ENCODE data around the gene PAPSS1. TPM values are rescaled to one million over a fixed set of nuclear protein-coding genes. Genes with fewer than 3 reads are reported as not detected.

The PAPSS1 gene
- total and polyA plus RNA-seq, 9 of the 15 experiments (the other 6 are each of a cell fraction or from before 2014, with no cell fraction given), result 21.1 to 53.9 (median 41.9) TPM

DNA sequence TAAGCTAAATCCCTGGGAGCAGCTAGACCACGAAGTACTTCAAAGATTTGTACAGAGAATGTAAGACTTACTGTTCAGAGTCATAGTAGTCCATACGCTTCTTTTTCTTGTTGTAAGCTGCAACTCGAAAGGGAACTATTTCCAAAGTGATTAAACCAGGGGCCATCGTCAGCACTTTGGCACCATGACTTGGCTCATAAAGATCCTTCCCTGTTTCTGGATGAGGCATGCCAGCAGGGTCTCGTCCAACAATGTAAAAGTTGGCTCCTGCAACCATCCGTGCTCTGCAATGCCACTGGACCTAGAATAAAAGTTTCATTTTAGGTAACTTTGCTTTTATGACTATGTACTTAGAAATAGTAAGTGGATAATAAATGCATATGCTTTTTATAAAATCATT is 88.5 kb downstream of the PAPSS1 start:
- H3K9me1 ChIP-seq (ENCODE audit: control insufficient read depth, insufficient read depth, low read length), result no peaks in the 10 kb centered on the region
- no TSS peak for BruUV-seq (replicated peaks)
- H3K9ac ChIP-seq (ENCODE audit: insufficient read depth in 1 of 2, low read depth in 2 of 2, low read length in 2 of 2), result no peak overlapping the region
- no peaks in the 10 kb centered on the region for H4K20me1 ChIP-seq (replicated peaks; ENCODE audit: control insufficient read depth, insufficient read depth, low read length)
- no peak overlapping the region for H3K4me2 ChIP-seq (ENCODE audit: insufficient read depth, low read length)
- no peak overlapping the region for H2AFZ ChIP-seq (ENCODE audit: low read depth, low read length)
- H3K36me3 ChIP-seq (ENCODE audit: control insufficient read depth, insufficient read depth, low read length), result peaks cover 8% of the 10 kb centered on the region; the same call in 2 of the 3 replicates
- no peak overlapping the region for H3K27ac ChIP-seq (ENCODE audit: extremely low read depth, low read depth, low read length)
- ATAC-seq (no peak), DNase-seq (ENCODE audit: extremely low read depth in 1 of 4, low spot score in 3 of 4) (no peak), FAIRE-seq (no peak)
- POLR2A ChIA-PET, result no interaction called here
- TF ChIP-seq MEF2D (tag; conservative IDR thresholded peaks at IDR 0.05; ENCODE audit: low read depth) (no peak), CBFA2T3 (IDR thresholded peaks at IDR 0.05) (no peak), PHF20 (IDR thresholded peaks at IDR 0.05; ENCODE audit: partially characterized antibody) (no peak), XRCC5 (IDR thresholded peaks at IDR 0.05; ENCODE audit: low read depth, low read length) (no peak), NFIC (IDR thresholded peaks at IDR 0.05) (no peak), DDX20 (tag; IDR thresholded peaks at IDR 0.05; ENCODE audit: low read depth) (no peak), RFX7 (CRISPR knock-in tag; IDR thresholded peaks at IDR 0.05) (no peak), ZNF41 (CRISPR knock-in tag; conservative IDR thresholded peaks at IDR 0.05) (no peak), ZNF282 (CRISPR knock-in tag; IDR thresholded peaks at IDR 0.05) (no peak)
- TF ChIP-seq, protein P1, sequence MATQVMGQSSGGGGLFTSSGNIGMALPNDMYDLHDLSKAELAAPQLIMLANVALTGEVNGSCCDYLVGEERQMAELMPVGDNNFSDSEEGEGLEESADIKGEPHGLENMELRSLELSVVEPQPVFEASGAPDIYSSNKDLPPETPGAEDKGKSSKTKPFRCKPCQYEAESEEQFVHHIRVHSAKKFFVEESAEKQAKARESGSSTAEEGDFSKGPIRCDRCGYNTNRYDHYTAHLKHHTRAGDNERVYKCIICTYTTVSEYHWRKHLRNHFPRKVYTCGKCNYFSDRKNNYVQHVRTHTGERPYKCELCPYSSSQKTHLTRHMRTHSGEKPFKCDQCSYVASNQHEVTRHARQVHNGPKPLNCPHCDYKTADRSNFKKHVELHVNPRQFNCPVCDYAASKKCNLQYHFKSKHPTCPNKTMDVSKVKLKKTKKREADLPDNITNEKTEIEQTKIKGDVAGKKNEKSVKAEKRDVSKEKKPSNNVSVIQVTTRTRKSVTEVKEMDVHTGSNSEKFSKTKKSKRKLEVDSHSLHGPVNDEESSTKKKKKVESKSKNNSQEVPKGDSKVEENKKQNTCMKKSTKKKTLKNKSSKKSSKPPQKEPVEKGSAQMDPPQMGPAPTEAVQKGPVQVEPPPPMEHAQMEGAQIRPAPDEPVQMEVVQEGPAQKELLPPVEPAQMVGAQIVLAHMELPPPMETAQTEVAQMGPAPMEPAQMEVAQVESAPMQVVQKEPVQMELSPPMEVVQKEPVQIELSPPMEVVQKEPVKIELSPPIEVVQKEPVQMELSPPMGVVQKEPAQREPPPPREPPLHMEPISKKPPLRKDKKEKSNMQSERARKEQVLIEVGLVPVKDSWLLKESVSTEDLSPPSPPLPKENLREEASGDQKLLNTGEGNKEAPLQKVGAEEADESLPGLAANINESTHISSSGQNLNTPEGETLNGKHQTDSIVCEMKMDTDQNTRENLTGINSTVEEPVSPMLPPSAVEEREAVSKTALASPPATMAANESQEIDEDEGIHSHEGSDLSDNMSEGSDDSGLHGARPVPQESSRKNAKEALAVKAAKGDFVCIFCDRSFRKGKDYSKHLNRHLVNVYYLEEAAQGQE (IDR thresholded peaks at IDR 0.05; ENCODE audit: borderline replicate concordance), result no peak
- TF ChIP-seq, protein P1 (CRISPR knock-in tag; IDR thresholded peaks at IDR 0.05; ENCODE audit: low read depth), result no peak
- TF ChIP-seq, protein P2, sequence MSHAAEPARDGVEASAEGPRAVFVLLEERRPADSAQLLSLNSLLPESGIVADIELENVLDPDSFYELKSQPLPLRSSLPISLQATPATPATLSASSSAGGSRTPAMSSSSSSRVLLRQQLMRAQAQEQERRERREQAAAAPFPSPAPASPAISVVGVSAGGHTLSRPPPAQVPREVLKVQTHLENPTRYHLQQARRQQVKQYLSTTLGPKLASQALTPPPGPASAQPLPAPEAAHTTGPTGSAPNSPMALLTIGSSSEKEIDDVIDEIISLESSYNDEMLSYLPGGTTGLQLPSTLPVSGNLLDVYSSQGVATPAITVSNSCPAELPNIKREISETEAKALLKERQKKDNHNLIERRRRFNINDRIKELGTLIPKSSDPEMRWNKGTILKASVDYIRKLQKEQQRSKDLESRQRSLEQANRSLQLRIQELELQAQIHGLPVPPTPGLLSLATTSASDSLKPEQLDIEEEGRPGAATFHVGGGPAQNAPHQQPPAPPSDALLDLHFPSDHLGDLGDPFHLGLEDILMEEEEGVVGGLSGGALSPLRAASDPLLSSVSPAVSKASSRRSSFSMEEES (CRISPR knock-in tag; IDR thresholded peaks at IDR 0.05), result no peak
- TF ChIP-seq, protein P3, sequence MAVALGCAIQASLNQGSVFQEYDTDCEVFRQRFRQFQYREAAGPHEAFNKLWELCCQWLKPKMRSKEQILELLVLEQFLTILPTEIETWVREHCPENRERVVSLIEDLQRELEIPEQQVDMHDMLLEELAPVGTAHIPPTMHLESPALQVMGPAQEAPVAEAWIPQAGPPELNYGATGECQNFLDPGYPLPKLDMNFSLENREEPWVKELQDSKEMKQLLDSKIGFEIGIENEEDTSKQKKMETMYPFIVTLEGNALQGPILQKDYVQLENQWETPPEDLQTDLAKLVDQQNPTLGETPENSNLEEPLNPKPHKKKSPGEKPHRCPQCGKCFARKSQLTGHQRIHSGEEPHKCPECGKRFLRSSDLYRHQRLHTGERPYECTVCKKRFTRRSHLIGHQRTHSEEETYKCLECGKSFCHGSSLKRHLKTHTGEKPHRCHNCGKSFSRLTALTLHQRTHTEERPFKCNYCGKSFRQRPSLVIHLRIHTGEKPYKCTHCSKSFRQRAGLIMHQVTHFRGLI (CRISPR knock-in tag; IDR thresholded peaks at IDR 0.05), result no peak
- TF ChIP-seq, protein P4, sequence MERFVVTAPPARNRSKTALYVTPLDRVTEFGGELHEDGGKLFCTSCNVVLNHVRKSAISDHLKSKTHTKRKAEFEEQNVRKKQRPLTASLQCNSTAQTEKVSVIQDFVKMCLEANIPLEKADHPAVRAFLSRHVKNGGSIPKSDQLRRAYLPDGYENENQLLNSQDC (CRISPR knock-in tag; IDR thresholded peaks at IDR 0.05), result no peak
- in situ Hi-C loops (cut with MboI), result no loop called here
- H3K9me3 ChIP-seq (replicated peaks; ENCODE audit: control insufficient read depth, insufficient read depth, low read depth, low read length), result peaks cover 4% of the 10 kb centered on the region; the same call in 1 of the 2 replicates
- no peaks in the 10 kb centered on the region for H3K27me3 ChIP-seq (ENCODE audit: control insufficient read depth in 2 of 2, insufficient read depth in 2 of 2, low read length in 2 of 2)
- no peaks in the 10 kb centered on the region for H3K79me2 ChIP-seq (ENCODE audit: control insufficient read depth, insufficient read depth, low read length)
- no peak overlapping the region for H3K4me3 ChIP-seq
- 80% methylated on average over 6 of the region's 6 CpGs for WGBS (ENCODE audit: insufficient coverage, low coverage, missing lambda C conversion rate)
- CTCF ChIA-PET (ENCODE audit: low intra/inter-chr PET ratio), result no interaction called here
- H3K4me1 ChIP-seq (replicated peaks in 1 of 2; ENCODE audit: control insufficient read depth in 2 of 2, insufficient read depth in 2 of 2, low read length in 2 of 2), result no peaks in the 10 kb centered on the region; a peak in 1 of 5 replicates
- intact Hi-C loops (cut with micrococcal nuclease), result no loop called here

All from K562 (cell line).